HG03103 (cell line): Measurements from ENCODE around the gene REEP1.
"Not testable (repeated sequence)": the region's sequence is repeated elsewhere in the genome, so short reads cannot be mapped to it uniquely, and the experiment has no call there.

Experiments
- ATAC-seq: cut with Tn5 transposase; IDR thresholded peaks from one replicate; pipeline ENCODE4 v1.9.1; 2021; ENCODE audit warnings: low read depth; ENCODE audit not compliant: unreplicated experiment

The REEP1 gene

GRCh38 chr2:86347401-86347800 lies 10.0 kb upstream of the REEP1 start:
- no peak for ATAC-seq

- ATAC-seq, result not testable (repeated sequence)
These were observed 8.5 kb upstream of the REEP1 start for GRCh38 chr2:86345783-86346370.

GRCh38 chr2:86344404-86344803 lies 7.0 kb upstream of the REEP1 start:
- ATAC-seq, result no peak

GRCh38 chr2:86342488-86342887 lies 5.1 kb upstream of the REEP1 start:
- ATAC-seq, result no peak

- no peak for ATAC-seq
These were observed 4.0 kb upstream of the REEP1 start for GRCh38 chr2:86341470-86341869.

GRCh38 chr2:86338778-86339295 lies 1.4 kb upstream of the REEP1 start:
- no peak for ATAC-seq

GRCh38 chr2:86336675-86337243 lies 667 bp downstream of the REEP1 start:
- ATAC-seq, result no peak

- ATAC-seq, result no peak
These were observed 1.4 kb downstream of the REEP1 start for GRCh38 chr2:86335865-86336674.

GRCh38 chr2:86333378-86333777 lies 4.0 kb downstream of the REEP1 start:
- ATAC-seq, result no peak

GRCh38 chr2:86332654-86333053 lies 4.8 kb downstream of the REEP1 start:
- ATAC-seq, result no peak

GRCh38 chr2:86331384-86331783 lies 6.0 kb downstream of the REEP1 start:
- no peak for ATAC-seq

- no peak for ATAC-seq
These were observed 7.4 kb downstream of the REEP1 start for GRCh38 chr2:86330001-86330400.

GRCh38 chr2:86323273-86324021 lies 14.0 kb downstream of the REEP1 start:
- no peak for ATAC-seq

GRCh38 chr2:86319700-86320580 lies 17.5 kb downstream of the REEP1 start:
- ATAC-seq, result no peak

- no peak for ATAC-seq
These were observed 22.3 kb downstream of the REEP1 start for GRCh38 chr2:86315084-86315483.

- ATAC-seq, result no peak
These were observed 23.3 kb downstream of the REEP1 start for GRCh38 chr2:86314125-86314524.

GRCh38 chr2:86313341-86313740 lies 24.1 kb downstream of the REEP1 start:
- no peak for ATAC-seq

GRCh38 chr2:86311879-86312278 lies 25.5 kb downstream of the REEP1 start:
- ATAC-seq, result no peak

GRCh38 chr2:86309966-86310365 lies 27.5 kb downstream of the REEP1 start:
- no peak for ATAC-seq
